Endothelial cell of umbilical vein (primary cell): ENCODE measurements around the gene CACNA1B. TPM values are rescaled to one million over a fixed set of nuclear protein-coding genes. Genes with fewer than 3 reads are reported as not detected.

ENCODE experiments used
- BruUV-seq: library from RNA; stranded (reverse); fragments of 400-500 nt; replicated peaks from 2 replicates; lab custom pipeline; 2021; lab: Mats Ljungman, UMichigan
- CTCF ChIA-PET: fragments of 300-600, 350-600 bp; sonication (Branson Sonifier 250); formaldehyde crosslinking; loops from one replicate; lab custom pipeline; 2021; ENCODE audit warnings: antibody characterized with exemption, inconsistent platforms; lab: Charles Lee
- POLR2A ChIA-PET: fragments of 300-600, 350-600 bp; sonication (Branson Sonifier 250); formaldehyde crosslinking; loops from one replicate; lab custom pipeline; 2021; ENCODE audit warnings: antibody characterized with exemption, inconsistent platforms; lab: Charles Lee
- DNase-seq: peaks from one replicate; pipeline ENCODE4 v3.0.0-alpha.2; 2011; ENCODE audit warnings: low read depth, low spot score
- FAIRE-seq: peaks from 2 replicates; lab custom pipeline; 2011; peaks lifted over from hg19 to GRCh38; lab: Jason Lieb, UNC
- H2AFZ ChIP-seq: 2 replicates; pipeline ENCODE4 v1.6.0; 2012; ENCODE audit warnings: low read depth, low read length, control low read depth, inconsistent platforms
- H3K27ac ChIP-seq: 2 replicates; pipeline ENCODE4 v1.5.1; 2011; ENCODE audit warnings: low read depth, mild to moderate bottlenecking, control low read depth, low read length, moderate library complexity; ENCODE audit not compliant: insufficient read depth
- H3K27me3 ChIP-seq, 2 experiments: 2 replicates each; pipeline versions ENCODE4 v1.6.0 to v1.6.1; 2011; ENCODE audit warnings: low read length in 2 of 2, mixed read lengths in 1 of 2; ENCODE audit not compliant: control insufficient read depth in 2 of 2, insufficient read depth in 2 of 2
- H3K36me3 ChIP-seq, 2 experiments: 2 replicates in 1 of 2; 3 replicates in 1 of 2; pipeline ENCODE4 v1.5.1; 2011; ENCODE audit warnings: low read length in 2 of 2, mild to moderate bottlenecking in 1 of 2, moderate library complexity in 1 of 2; ENCODE audit not compliant: control insufficient read depth in 2 of 2, insufficient read depth in 2 of 2; ENCODE audit errors: extremely low read depth in 1 of 2
- H3K4me1 ChIP-seq: 3 replicates; pipeline ENCODE4 v1.5.1; 2011; ENCODE audit warnings: mild to moderate bottlenecking, low read length; ENCODE audit not compliant: control insufficient read depth, insufficient read depth; ENCODE audit errors: extremely low read depth
- H3K4me2 ChIP-seq: 2 replicates; pipeline ENCODE4 v1.6.1; 2011; ENCODE audit warnings: low read length, control low read depth, mixed read lengths; ENCODE audit not compliant: insufficient read depth
- H3K4me3 ChIP-seq, 3 experiments: fragments of 200-600 bp in 1 of 3; sonication (generic), shearing (Covaris generic) in 1 of 3; replicated peaks in 1 of 3; 2 replicates each; pipeline ENCODE4 v1.5.1; 2011 to 2016; ENCODE audit warnings: control low read depth in 3 of 3, low read length in 3 of 3, mild to moderate bottlenecking in 2 of 3, inconsistent platforms in 1 of 3, low read depth in 1 of 3, moderate library complexity in 1 of 3; ENCODE audit not compliant: insufficient read depth in 1 of 3
- H3K79me2 ChIP-seq: 2 replicates; pipeline ENCODE4 v1.6.0; 2012; ENCODE audit warnings: low read length, inconsistent platforms; ENCODE audit not compliant: control insufficient read depth, insufficient read depth
- H3K9ac ChIP-seq: replicated peaks from 2 replicates; pipeline ENCODE3; 2011; ENCODE audit warnings: low read length, control low read depth; ENCODE audit not compliant: insufficient read depth; ENCODE audit errors: extremely low read depth
- H3K9me1 ChIP-seq: replicated peaks from 3 replicates; pipeline ENCODE4 v1.6.0; 2011; ENCODE audit warnings: mild to moderate bottlenecking, low read length; ENCODE audit not compliant: control insufficient read depth, insufficient read depth; ENCODE audit errors: extremely low read depth
- H3K9me3 ChIP-seq: replicated peaks from 2 replicates; pipeline ENCODE4 v1.5.1; 2012; ENCODE audit warnings: low read length, inconsistent platforms; ENCODE audit not compliant: control insufficient read depth, insufficient read depth
- H4K20me1 ChIP-seq: replicated peaks from 2 replicates; pipeline ENCODE3; 2011; ENCODE audit warnings: mild to moderate bottlenecking, low read length; ENCODE audit not compliant: control insufficient read depth, insufficient read depth; ENCODE audit errors: extremely low read depth
- CTCF ChIP-seq, 2 donors: IDR thresholded peaks; 1 replicate in 1 of 2; 2 replicates in 1 of 2; pipeline ENCODE4 v1.5.1; 2011; ENCODE audit warnings: low read length in 2 of 2, mild to moderate bottlenecking in 2 of 2, moderate library complexity in 2 of 2, control low read depth in 1 of 2, inconsistent platforms in 1 of 2, low read depth in 1 of 2; ENCODE audit not compliant: insufficient read depth in 1 of 2; ENCODE audit errors: extremely low read depth in 1 of 2
- EZH2 ChIP-seq: IDR thresholded peaks from 2 replicates; pipeline ENCODE4 v1.6.1; 2012; ENCODE audit warnings: borderline replicate concordance, low read depth, mild to moderate bottlenecking, moderate library complexity, low read length, inconsistent platforms; ENCODE audit not compliant: severe bottlenecking
- FOS ChIP-seq: IDR thresholded peaks from 2 replicates; pipeline ENCODE4 v1.6.1; 2011; ENCODE audit warnings: mild to moderate bottlenecking, low read length, moderate library complexity, borderline replicate concordance; ENCODE audit not compliant: insufficient read depth
- GATA2 ChIP-seq: IDR thresholded peaks from 2 replicates; pipeline ENCODE4 v1.7.0; 2011; ENCODE audit warnings: low read depth, mild to moderate bottlenecking, moderate library complexity, mixed read lengths, low read length; ENCODE audit not compliant: insufficient read length, insufficient read depth
- JUN ChIP-seq: IDR thresholded peaks from 2 replicates; pipeline ENCODE4 v1.6.1; 2011; ENCODE audit warnings: borderline replicate concordance, low read depth; ENCODE audit not compliant: insufficient read length, insufficient read depth
- MAX ChIP-seq: IDR thresholded peaks from 2 replicates; pipeline ENCODE4 v1.6.1; 2011; ENCODE audit not compliant: insufficient read depth, insufficient read length
- MYC ChIP-seq: IDR thresholded peaks from one replicate; pipeline ENCODE4 v1.6.1; 2011; ENCODE audit warnings: mild to moderate bottlenecking, low read depth, low read length
- POLR2A ChIP-seq: IDR thresholded peaks from 2 replicates; pipeline ENCODE4 v1.6.1; 2012; ENCODE audit warnings: low read depth, mild to moderate bottlenecking, control low read depth, low read length
- POLR2AphosphoS5 ChIP-seq: IDR thresholded peaks from 2 replicates; pipeline ENCODE4 v1.6.1; 2012; ENCODE audit warnings: low read depth, mild to moderate bottlenecking, control low read depth, low read length, moderate library complexity; ENCODE audit not compliant: insufficient read depth
- dilution Hi-C: fragments of 300-500 bp; cut with MboI; formaldehyde crosslinking; loops from one replicate; pipeline ENCODE4 v1.15.0; 2019; ENCODE audit warnings: low sequenced_read_pairs; ENCODE audit not compliant: extremely low pct_ligation_motif_present
- intact Hi-C: fragments of 100-400 bp; cut with micrococcal nuclease; formaldehyde crosslinking; loops from one replicate; pipeline ENCODE4 v1.10.0; 2022
- polyA plus RNA-seq, 4 experiments: library from polyadenylated mRNA; depleted of rRNA in 3 of 4; stranded (reverse) in 3 of 4; unstranded in 1 of 4; fragments of >200 nt; gene quantifications; 2 replicates each; pipeline versions ENCODE4 v1.2.1 to v1.2.3, GENCODE V29; 2011 to 2012; ENCODE audit warnings: missing spikeins in 1 of 4
- total RNA-seq: library from RNA; stranded (reverse); gene quantifications from 2 replicates; pipeline ENCODE4 v1.2.3, GENCODE V29; 2021

CACNA1B gene
- total and polyA plus RNA-seq, 2 donors (not counting 3 experiments of a cell fraction or from before 2014, with no cell fraction given): 0.11 to 0.41 TPM

GRCh38 chr9:138122676-138123075 is 245.1 kb downstream of the CACNA1B start:
- Histone ChIP-seq H3K9ac (no peak overlapping the region), H3K4me1 (no peaks in the 10 kb centered on the region), H2AFZ (no peak overlapping the region), H3K9me1 (no peaks in the 10 kb centered on the region), H4K20me1 (no peaks in the 10 kb centered on the region), H3K79me2 (no peaks in the 10 kb centered on the region), H3K4me3 (no peak overlapping the region), H3K27ac (no peak overlapping the region), H3K4me2 (no peak overlapping the region), H3K9me3 (peaks cover 2% of the 10 kb centered on the region), H3K27me3 (no peaks in the 10 kb centered on the region), H3K36me3 (no peaks in the 10 kb centered on the region)
- CTCF ChIA-PET: no interaction called here
- dilution Hi-C loops: no loop called here
- BruUV-seq: no TSS peak
- DNase-seq (no peak), FAIRE-seq (no peak)
- POLR2A ChIA-PET: no interaction called here
- intact Hi-C loops: no loop called here
- TF ChIP-seq MAX (no peak), FOS (no peak), JUN (no peak), POLR2A (no peak), POLR2AphosphoS5 (no peak), CTCF (IDR thresholded peaks at IDR 0.05; ENCODE audit: extremely low read depth in 1 of 2, insufficient read depth in 1 of 2, low read depth in 1 of 2, low read length in 2 of 2) (no peak), MYC (no peak), EZH2 (no peak), GATA2 (no peak)
